Activated naive CD4-positive, alpha-beta T cell treated with anti-CD3 and anti-CD28 coated beads for 36 hours (primary cell): ENCODE measurements around the gene TCHP. TPM values are rescaled to one million over a fixed set of nuclear protein-coding genes. Genes with fewer than 3 reads are reported as not detected.

Source experiments
- CTCF ChIA-PET: fragments of 350-600 bp; sonication (Branson Sonifier 250); formaldehyde crosslinking; loops from one replicate; lab custom pipeline; 2021; ENCODE audit warnings: antibody characterized with exemption; lab: Charles Lee
- DNase-seq: peaks from one replicate; pipeline ENCODE4 v3.0.0-alpha.2; 2020
- H3K27ac Mint-ChIP-seq: one replicate; pipeline ENCODE4 v1.8.0; 2021; ENCODE audit warnings: mild to moderate bottlenecking, mixed read lengths
- H3K27me3 Mint-ChIP-seq: one replicate; pipeline ENCODE4 v1.8.0; 2021; ENCODE audit warnings: low read depth, mixed read lengths
- H3K36me3 Mint-ChIP-seq: one replicate; pipeline ENCODE4 v1.8.0; 2021; ENCODE audit warnings: low read depth, mixed read lengths
- H3K4me1 Mint-ChIP-seq: one replicate; pipeline ENCODE4 v1.8.0; 2021; ENCODE audit warnings: low read depth, mixed read lengths
- H3K4me3 Mint-ChIP-seq: one replicate; pipeline ENCODE4 v1.8.0; 2021; ENCODE audit warnings: mild to moderate bottlenecking, moderate library complexity, mixed read lengths
- H3K9me3 Mint-ChIP-seq: one replicate; pipeline ENCODE4 v1.8.0; 2021; ENCODE audit warnings: mixed read lengths
- intact Hi-C: fragments of 100-400 bp; cut with micrococcal nuclease; formaldehyde crosslinking; loops from one replicate; pipeline ENCODE4 v1.15.1; 2023
- total RNA-seq, 2 experiments: library from RNA; stranded (reverse); gene quantifications; one replicate each; pipeline ENCODE4 v1.2.3, GENCODE V29; 2021

The TCHP gene
- total RNA-seq, 2 experiments from 2014 or later, result 19.6 to 20.9 TPM

DNA sequence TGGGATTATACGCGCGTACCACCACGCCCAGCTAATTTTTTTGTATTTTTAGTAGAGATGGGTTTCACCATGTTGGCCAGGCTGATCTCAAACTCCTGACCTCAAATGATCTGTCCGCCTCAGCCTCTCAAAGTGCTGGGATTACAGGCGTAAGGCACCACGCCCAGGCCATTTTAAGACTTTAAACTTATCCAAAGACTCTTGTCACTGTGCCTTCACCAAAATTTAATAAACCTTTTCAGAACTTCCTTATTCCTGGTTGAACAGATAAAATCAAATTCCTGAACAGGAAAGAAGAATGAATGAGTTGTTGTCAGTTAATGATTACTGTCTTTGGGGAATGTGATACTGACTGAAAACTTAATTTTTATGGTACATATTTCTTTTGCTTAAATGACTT lies 58.3 kb downstream of the TCHP start:
- CTCF ChIA-PET, result no interaction called here
- Mint-ChIP-seq H3K36me3 (peaks cover 19% of the 10 kb centered on the region), H3K27ac (no peak overlapping the region), H3K9me3 (no peaks in the 10 kb centered on the region), H3K4me1 (no peaks in the 10 kb centered on the region), H3K27me3 (no peaks in the 10 kb centered on the region), H3K4me3 (no peak overlapping the region)
- no peak for DNase-seq
- intact Hi-C loops, result no loop called here

DNA sequence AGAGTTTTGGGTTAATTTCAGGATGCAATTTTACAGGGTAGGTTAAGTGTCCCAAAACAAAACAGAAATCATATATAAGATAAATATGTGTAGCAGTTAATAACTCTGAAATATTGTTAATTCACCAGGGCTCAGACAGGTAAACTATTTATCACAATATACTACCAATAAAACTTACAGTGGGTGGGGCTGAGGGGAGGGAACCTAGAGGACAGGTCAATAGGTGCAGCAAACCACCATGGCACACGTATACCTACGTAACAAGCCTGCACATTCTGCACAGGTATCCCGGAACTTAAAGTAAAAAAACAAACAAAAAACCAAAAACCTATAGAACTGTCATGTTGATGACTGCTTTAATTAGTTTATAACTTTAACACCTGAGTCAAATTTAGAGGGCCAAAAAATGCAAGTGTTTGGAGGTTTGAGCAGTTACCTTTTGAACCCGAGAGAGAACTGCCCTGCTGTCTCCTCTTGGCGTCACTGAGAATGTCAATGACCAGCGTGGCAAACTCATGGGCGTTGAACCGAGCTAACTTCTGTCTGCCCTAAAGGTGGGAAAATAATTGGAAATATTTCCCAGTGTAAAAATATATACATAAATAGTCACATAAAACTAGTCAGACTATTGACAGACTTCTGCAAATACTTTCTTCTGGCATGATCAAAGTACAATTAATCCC lies 59.5 kb downstream of the TCHP start:
- peaks cover 15% of the 10 kb centered on the region for H3K36me3 Mint-ChIP-seq
- H3K9me3 Mint-ChIP-seq, result no peaks in the 10 kb centered on the region
- H3K4me1 Mint-ChIP-seq, result no peaks in the 10 kb centered on the region
- intact Hi-C loops, result no loop called here
- H3K27ac Mint-ChIP-seq, result no peak overlapping the region
- CTCF ChIA-PET, result interaction anchor here (0.9 kb wide), 1 partner anchor 531 kb away, joined by 3 read pairs; no protein-coding TSS in a partner anchor
- no peaks in the 10 kb centered on the region for H3K27me3 Mint-ChIP-seq
- DNase-seq, result no peak
- H3K4me3 Mint-ChIP-seq, result no peak overlapping the region

DNA sequence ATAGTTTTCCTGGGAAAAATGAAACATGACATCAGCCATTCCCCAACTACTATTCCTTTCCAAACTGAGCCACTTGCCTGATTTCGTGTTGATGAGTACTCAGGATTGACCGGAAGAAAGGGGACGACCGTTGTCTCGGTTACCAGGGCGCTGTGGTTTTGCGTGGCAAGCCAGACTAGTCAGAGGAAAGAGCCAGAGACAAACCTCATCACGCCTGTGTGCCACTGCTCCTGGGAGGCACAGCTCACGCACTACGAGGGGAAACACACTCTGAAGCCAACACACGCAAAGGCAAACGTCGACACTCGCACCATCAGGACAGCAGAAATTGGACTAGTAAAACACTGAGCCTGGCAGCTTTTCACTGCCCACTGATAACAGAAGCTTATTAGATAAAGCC lies 61.1 kb downstream of the TCHP start:
- intact Hi-C loops, result no loop called here
- Mint-ChIP-seq H3K27me3 (no peaks in the 10 kb centered on the region), H3K4me3 (no peak overlapping the region), H3K27ac (no peak overlapping the region), H3K36me3 (peaks cover 22% of the 10 kb centered on the region), H3K9me3 (no peaks in the 10 kb centered on the region), H3K4me1 (no peaks in the 10 kb centered on the region)
- CTCF ChIA-PET, result interaction anchor here (0.6 to 1.6 kb wide), 3 partner anchors 32 to 523 kb away, joined by 3 to 5 read pairs (median 3); no protein-coding TSS in a partner anchor
- DNase-seq, result no peak

DNA sequence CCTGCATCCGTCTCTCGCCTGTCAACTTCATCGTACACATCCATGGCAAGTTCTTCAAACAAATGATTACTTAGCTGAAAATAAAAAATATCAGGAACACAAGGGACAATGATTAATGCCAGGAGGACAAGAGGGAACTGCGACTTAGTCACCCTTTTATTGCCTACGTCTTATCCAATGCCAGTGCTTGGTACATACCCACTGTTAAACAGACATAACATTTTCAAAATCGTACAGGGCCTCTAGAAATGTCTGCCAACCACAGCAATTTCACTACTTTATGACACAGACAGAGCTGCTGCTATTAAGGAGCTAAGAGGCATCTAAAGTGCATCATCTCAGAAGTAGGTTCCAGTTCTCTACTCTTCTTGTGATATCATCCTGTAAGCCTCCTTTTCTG lies 61.5 kb downstream of the TCHP start:
- intact Hi-C loops, result no loop called here
- H3K27me3 Mint-ChIP-seq, result no peaks in the 10 kb centered on the region
- no peak overlapping the region for H3K4me3 Mint-ChIP-seq
- peaks cover 22% of the 10 kb centered on the region for H3K36me3 Mint-ChIP-seq
- CTCF ChIA-PET, result interaction anchor here (0.6 to 1.6 kb wide), 3 partner anchors 32 to 523 kb away, joined by 3 to 5 read pairs (median 3); no protein-coding TSS in a partner anchor
- H3K4me1 Mint-ChIP-seq, result no peaks in the 10 kb centered on the region
- H3K27ac Mint-ChIP-seq, result no peak overlapping the region
- H3K9me3 Mint-ChIP-seq, result no peaks in the 10 kb centered on the region
- DNase-seq, result no peak

DNA sequence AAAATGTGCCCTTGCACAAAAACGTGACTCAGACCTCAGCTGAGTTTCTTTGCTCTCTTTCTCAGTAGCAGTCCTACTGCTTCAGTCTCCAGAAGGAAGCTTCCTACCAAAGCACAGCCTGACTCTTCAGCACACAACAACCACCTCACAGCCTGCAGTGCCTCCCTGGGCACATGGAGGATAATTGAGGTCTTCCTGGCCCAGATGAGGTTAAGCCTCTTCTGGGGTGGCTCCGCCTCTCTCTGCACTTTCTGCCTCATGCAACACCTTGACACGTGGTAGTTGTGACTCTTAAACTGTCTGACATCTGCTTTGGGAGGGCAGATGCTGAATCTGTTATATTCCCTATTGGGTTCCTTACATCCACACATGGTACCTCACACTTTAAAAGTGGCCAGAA lies 62.3 kb downstream of the TCHP start:
- Mint-ChIP-seq H3K27ac (no peak overlapping the region), H3K9me3 (no peaks in the 10 kb centered on the region), H3K4me1 (peaks cover under 1% of the 10 kb centered on the region), H3K4me3 (no peak overlapping the region), H3K27me3 (no peaks in the 10 kb centered on the region), H3K36me3 (peaks cover 21% of the 10 kb centered on the region)
- no peak for DNase-seq
- CTCF ChIA-PET, result no interaction called here
- intact Hi-C loops, result no loop called here

DNA sequence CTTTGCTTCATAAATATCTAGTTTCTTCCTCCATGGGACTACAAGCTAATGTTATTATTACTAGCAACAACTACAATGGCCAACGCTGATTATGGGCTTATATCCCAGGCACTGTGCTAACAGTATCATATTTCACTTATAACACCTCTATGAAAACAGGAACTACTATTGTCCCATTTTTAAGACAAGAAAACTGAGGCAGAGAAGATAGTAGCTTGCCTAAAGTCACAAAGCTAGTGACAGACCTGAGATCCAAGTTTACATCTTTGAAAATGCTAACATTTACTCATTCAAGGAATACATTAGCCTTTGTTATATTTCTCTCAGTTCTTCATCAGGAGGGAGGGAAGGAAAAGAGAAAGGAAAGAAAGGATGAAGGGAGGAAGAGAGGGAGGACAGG lies 63.3 kb downstream of the TCHP start:
- Mint-ChIP-seq H3K27ac (no peak overlapping the region), H3K4me1 (peaks cover 9% of the 10 kb centered on the region), H3K36me3 (peaks cover 23% of the 10 kb centered on the region), H3K9me3 (no peaks in the 10 kb centered on the region), H3K4me3 (no peak overlapping the region), H3K27me3 (no peaks in the 10 kb centered on the region)
- DNase-seq, result no peak
- intact Hi-C loops, result no loop called here
- CTCF ChIA-PET, result interaction anchor here (0.6 kb wide), 1 partner anchor 16 kb away, joined by 3 read pairs; no protein-coding TSS in a partner anchor

DNA sequence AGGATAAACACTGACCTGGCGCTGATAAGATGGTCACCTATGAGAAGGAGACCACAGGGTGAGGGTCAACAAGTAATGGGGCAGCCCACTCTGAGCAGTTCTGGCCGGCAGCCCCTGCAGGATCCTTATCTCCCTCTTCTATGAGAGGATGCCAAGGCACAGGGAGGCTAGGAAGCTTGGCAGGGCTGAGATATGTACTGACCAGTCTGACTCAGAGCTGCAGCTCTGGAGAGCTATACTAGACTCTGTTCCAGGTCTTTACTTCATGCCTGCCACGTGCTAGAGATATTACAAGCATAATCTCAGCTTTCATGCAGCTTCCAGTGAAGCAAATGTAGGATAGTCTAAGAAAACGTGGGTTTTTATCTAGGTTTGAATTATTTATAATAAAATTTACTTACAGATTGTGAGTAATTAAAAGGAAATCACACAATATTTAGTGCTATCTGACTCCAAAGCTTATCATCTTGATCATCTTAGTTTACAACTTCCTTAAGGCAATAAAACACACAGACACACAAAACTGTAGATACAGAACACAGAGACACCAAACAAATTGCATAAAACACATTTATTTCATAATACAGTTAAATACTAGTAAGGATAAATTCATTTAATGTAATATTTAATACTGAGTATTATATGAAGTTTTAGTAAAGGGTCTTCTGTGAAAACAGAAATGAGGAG lies 63.8 kb downstream of the TCHP start:
- DNase-seq, result no peak
- Mint-ChIP-seq H3K27ac (no peak overlapping the region), H3K36me3 (peaks cover 19% of the 10 kb centered on the region), H3K9me3 (no peaks in the 10 kb centered on the region), H3K4me3 (no peak overlapping the region), H3K4me1 (peaks cover 9% of the 10 kb centered on the region), H3K27me3 (no peaks in the 10 kb centered on the region)
- CTCF ChIA-PET, result interaction anchor here (1.2 kb wide), 1 partner anchor 16 kb away, joined by 5 read pairs; no protein-coding TSS in a partner anchor
- intact Hi-C loops, result no loop called here

DNA sequence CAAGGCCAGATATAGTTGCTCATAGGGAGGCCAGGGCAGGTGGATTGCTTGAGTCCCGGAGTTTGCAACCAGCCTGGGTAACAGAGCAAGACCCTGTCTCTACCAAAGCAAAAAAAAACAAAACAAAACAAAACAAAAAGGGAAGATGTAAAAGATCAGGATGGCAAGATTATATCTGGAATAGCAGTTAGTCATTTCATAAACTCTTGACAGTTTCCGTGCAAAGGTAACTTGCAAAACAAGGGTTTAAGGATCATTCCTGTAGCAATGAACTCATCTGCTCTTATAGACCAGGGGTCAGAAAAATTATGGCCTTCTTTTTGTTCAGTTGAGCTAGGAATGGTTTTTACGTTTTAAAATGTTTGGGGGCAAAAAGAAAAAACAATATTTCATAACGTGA lies 66.5 kb downstream of the TCHP start:
- Mint-ChIP-seq H3K4me1 (peaks cover 11% of the 10 kb centered on the region), H3K4me3 (no peak overlapping the region), H3K27ac (no peak overlapping the region), H3K27me3 (no peaks in the 10 kb centered on the region), H3K9me3 (no peaks in the 10 kb centered on the region), H3K36me3 (peaks cover 28% of the 10 kb centered on the region)
- CTCF ChIA-PET, result no interaction called here
- intact Hi-C loops, result no loop called here
- DNase-seq, result no peak

DNA sequence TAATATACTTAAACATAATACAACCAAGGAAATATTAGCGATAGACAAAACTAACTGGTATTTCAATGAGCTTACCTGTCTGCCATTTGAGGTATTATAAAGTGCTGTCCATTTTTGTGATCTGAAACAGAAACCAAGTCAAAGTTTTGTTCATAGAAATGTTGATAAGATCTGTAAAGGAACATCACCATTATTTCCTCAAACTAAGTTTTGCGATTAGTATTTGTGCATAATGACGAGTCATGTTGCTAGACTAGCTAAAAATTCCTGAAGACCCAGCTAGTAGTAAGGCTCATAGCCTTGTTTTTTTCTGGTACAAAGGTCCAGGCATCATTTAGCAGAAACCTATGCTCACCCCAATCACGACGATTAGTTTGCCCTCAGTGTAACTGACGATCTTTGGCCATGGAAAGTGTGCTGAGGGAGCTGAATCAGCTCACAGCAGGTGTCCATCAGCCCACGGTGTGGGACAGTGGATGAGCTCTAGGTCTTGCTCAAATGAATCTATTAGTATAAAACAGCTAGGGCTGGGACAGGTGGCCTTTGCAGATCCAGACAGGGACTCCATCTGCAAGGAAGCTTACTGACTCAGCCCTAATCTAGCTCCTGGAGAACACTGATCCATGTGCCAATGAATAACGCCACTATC lies 67.4 kb downstream of the TCHP start:
- CTCF ChIA-PET, result interaction anchor here (1.2 to 1.5 kb wide), 2 partner anchors 37 to 46 kb away, joined by 3 read pairs; no protein-coding TSS in a partner anchor
- DNase-seq, result no peak
- Mint-ChIP-seq H3K4me1 (peaks cover 11% of the 10 kb centered on the region), H3K36me3 (peaks cover 33% of the 10 kb centered on the region), H3K27me3 (no peaks in the 10 kb centered on the region), H3K9me3 (no peaks in the 10 kb centered on the region), H3K27ac (no peak overlapping the region), H3K4me3 (no peak overlapping the region)
- intact Hi-C loops, result no loop called here

Other genes starting within 250 kb of the TCHP start
- under 1 TPM; 0.20 to 0.38 TPM for gene FAM222A, start 186.4 kb upstream of the TCHP start, total RNA-seq
- not detected for gene TRPV4, start 66.9 kb upstream of the TCHP start, total RNA-seq
- 10 to 100 TPM; 18.1 to 19.9 TPM for gene GLTP, start 19.7 kb upstream of the TCHP start, total RNA-seq
- gene GIT2, start 96.1 kb downstream of the TCHP start, total RNA-seq, result 10 to 100 TPM; 40.2 to 41.6 TPM
- 10 to 100 TPM; 28.3 to 31.5 TPM for gene ANKRD13A, start 99.2 kb downstream of the TCHP start, total RNA-seq
- gene C12orf76, start 148.2 kb downstream of the TCHP start, total RNA-seq, result 10 to 100 TPM; 12.1 to 12.9 TPM
- gene IFT81, start 224.1 kb downstream of the TCHP start, total RNA-seq, result 1 to 10 TPM; 1.7 to 2.2 TPM